ENCODE results near the gene ZCWPW1.
"Not testable (repeated sequence)": the region's sequence is repeated elsewhere in the genome, so short reads cannot be mapped to it uniquely, and the experiment has no call there.

- not testable (repeated sequence) for TF ChIP-seq CTCF, POLR2A, POLR2AphosphoS5 (IDR thresholded peaks at IDR 0.05)
Measured at GRCh38 chr7:100363797-100364196, 64.7 kb downstream of the ZCWPW1 start.

Measured in prostate gland (tissue), 2 donors.